Activated CD8-positive, alpha-beta memory T cell treated with anti-CD3 and anti-CD28 coated beads, Interleukin-2, amount 50 U/mL, for 4 hours (primary cell): Measurements from ENCODE around the gene NDUFAF5.

Experiments
- DNase-seq: peaks from one replicate; pipeline ENCODE4 v3.0.0-alpha.2; 2020

The NDUFAF5 gene

DNA sequence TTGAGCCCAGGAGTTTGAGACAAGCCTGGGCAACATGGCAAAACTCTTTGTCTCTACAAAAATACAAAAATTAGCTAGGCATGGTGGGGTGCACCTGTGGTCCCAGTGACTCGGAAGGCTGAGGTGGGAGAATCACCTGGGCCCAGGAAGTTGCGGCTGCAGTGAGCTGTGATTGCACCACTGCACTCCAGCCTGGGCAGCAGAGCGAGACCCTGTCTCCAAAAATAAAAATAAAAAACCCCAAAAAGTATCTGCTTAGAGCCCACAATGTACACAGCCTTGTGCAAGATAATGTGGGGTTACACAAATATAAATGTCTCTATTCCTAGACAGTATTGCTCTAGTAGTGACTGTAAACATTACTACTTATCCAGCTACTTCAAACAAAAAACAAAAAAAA is 6.0 kb upstream of the NDUFAF5 start:
- DNase-seq: no peak

DNA sequence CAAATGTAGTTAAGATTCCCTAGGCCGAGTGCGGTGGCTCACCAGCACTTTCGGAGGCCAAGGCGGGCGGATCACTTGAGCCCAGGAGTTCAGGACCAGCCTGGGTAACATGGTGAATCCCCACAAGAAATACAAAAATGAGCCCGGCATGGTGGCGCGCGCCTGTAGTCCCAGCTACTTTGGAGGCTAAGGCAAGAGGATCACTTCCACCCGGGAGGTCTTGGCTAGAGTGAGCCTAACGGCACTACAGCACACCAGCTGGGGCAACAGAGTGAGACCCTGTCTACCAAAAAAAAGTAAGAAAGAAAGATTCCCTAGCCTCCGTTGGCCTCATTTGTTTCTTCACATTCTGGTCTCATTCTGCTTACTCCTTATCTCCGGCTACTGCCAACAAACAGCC is 1.3 kb upstream of the NDUFAF5 start:
- DNase-seq: no peak

DNA sequence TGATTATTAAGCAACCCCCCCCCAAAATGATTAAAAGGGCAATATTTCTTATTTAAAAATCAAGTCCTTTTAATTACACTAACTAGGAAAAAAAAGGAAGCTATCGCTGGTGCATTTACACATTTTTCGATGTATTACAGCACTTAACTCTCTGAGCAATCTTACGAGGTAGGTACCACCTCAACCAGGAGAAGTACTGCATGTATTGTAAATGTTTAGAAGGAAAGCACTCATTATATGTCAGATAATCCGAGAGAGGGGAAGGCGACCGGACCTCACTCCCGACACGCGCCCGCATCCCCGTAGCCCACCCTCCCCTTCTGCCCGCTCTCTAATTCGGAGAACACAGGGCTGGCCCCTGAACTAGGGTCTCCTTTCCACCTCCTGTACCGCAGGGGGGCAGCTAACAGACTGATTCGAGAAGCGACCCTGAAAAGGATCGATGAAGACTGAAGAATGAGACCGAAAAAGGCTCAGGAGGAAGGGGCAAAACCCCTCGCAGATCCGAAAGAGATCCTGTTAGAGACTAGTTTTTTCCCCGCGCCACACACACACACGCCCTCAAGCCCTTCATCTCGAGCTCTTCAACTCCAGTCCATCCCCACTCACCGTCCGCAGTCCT is 446 bp upstream of the NDUFAF5 start:
- DNase-seq: no peak

DNA sequence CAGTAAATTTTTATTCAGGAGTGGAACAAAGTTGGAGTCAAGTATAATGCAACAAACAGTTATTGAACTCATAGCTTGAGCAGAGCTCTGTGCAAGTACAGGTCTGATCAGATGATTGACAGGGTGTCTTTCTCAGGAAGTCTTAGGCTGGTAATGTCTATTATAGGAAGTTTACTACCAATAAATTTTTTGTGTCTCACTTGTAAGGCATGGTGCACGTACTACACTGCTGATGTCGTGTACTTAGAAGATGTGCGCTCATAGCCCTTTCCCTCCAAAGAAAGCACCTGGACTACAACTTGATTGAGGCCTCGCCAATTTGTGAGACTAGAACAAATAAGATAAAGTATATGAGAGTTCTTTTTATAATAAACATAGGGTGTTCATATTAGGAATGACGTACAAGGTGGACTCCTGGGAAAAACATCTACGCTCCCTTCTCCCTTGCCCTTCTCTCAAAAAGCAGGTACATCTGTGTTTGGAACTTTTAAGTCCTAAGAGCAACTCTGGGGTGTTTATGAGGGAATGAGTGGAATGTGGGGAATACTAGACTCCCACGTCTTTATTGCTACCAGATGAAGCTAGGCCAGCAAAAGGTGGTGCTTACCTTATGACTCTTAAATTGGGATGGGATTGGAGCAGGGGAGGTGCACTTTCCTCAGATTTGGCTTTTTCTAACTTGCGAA is 1.5 kb downstream of the NDUFAF5 start:
- DNase-seq: no peak

DNA sequence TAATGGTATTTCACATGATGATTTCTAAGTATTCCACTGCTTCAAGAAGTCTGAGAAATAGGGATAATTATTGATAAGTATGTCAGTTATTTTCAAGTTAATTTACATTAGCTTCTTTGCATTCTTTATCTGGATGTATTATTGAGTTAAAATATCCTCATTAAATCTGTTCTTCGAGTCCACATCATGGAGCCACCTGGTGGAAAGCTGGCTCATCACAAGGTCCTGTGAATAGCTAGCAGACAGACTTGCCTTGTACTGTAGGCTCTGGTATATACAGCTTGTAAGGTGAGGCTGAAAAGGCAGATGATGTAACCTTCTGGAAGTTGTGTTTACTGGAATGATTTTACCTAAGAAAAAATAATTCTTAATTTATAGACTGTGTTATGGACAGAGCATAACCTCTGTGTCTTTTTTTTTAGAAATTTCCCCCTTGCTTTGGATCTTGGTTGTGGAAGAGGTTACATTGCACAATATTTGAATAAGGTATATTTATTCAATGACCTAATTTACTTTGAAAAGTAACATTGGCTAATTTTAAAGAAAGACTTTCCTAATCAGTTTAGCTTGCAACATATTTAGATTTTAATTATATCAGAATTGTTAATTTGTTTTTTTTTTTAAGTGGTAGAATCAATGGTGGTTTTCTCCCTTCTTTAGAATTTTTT is 3.5 kb downstream of the NDUFAF5 start:
- peak; percentile 31 for DNase-seq

DNA sequence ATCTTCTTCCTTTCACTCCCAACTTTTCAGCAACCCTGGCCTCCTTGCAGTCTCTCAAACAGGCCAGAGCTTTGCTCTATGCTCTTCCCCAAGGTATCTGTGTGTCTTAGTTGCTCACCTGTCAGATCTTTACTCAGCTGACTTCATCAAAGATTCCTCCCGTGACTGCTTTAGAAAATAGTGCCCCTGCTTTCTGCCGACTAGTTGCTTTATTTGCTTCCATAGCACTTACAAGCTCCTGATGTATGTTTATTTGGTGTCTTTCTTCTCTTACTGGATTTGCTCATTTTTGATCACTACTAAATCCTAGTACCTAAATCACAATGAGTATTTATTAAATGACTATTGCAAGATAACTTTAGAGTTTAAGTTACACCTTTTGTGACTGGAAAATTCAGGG is 5.9 kb downstream of the NDUFAF5 start:
- DNase-seq: no peak

DNA sequence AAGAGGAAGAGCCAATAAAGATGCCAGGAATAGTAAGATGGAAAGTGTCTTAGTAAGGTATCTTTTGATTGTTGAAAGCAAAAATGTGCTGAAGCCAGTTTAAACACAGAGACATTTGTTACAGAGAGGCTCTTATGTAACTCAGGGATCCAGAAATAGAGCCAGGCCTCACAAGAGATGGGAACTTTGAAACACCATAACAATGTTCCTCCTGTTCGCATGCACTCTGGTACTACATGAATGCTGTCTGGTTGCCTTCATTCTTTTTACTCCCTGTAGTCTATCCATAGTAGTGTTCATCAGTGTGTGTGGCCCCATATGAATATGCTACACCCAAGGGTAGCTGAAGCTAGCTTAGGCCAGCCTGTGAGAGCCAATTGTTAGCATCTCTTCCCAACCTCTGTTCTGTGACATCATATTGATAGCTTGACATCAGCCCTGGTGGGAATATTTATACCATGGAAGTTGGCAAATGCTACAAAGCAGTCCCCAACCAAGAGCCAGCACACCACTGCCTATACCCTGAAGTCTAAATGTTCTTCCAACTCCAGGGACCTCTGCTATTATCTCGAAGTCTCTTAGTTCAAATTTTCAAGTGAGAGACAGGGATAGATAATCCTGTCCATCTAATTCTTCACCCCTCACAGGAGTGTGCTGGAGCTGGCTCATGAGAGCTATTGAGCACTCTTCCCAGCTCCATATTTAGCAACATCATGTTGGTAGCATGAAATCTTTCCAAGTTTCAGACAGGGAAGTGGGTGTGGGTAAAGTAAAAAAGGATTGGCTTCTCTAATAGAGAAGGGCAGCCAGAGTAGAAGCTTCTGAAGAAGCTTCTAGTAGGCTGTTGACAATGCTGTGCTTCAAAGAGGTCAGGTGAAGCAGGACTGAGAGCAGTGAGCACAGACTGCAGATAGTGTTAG is 7.0 kb downstream of the NDUFAF5 start:
- no peak for DNase-seq

DNA sequence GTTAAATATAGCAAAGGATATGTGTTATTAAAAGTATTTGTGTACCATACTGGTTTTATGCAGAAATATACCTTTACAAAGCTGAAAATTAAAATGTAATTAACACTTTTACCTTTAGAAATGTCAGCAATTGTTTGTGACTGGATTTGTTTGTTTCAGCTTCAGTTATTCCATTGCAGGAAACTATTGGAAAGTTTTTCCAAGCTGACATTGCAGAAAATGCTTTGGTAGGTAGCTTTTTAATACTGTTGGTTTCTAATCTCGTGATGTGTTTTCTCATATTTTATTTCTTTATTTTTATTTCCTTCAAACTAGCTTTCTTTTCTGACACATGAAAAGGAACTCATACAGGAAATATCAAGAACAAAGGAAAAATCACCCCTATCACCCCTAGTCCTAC is 8.2 kb downstream of the NDUFAF5 start:
- DNase-seq: no peak

DNA sequence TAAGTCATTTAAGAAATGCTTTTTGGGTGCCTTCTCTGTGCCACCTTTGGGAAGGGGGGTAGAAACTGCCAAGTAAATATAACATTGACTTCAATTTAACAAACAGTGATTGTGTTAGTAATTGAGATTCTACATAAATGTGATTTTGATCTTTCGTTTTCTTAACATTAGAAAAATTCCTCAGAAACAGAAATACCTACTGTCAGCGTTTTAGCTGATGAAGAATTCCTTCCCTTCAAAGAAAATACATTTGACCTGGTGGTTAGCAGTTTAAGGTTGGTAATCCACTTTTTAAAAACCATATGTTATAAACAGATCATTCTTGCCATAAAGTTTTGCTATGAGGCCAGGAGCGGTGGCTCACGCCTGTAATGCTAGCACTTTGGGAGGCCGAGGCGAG is 9.8 kb downstream of the NDUFAF5 start:
- no peak for DNase-seq

DNA sequence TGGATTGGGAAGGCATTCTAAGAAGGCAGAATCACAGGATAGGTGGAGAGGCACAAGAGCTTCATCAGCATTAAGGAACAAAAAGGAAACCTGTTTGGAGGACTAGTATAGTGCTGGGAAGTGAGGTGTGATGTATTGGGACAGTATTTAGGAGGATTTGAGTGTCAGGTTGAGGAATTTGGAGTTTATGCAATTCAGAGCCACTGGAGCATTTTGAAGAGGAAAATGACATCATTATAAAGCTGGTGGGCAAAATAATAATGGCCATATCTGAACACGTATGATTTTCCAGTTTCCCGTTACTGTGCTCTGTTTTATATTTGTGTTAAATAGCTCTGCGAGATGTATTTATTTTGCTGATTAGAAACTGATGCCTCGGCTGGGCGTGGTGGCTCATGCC is 14.2 kb downstream of the NDUFAF5 start:
- DNase-seq: no peak

DNA sequence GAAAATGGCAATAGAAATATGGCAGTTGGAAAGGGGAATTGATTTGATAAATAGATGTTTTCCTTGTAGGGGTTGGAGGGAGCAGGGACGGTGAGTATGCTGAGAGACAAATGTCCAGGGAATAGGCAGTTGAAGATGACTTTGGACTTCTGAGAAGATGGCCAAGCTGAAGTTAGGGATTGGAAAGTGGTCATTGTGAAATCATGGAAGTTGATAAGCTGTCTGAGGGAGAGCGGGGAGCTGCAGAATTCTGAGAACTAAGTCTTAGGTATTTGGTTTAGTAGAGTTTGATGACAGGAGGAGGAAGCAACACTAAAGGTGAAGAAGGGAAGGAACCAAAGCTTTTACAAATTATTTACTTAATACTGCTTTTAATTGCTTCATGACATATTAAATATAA is 15.1 kb downstream of the NDUFAF5 start:
- no peak for DNase-seq

DNA sequence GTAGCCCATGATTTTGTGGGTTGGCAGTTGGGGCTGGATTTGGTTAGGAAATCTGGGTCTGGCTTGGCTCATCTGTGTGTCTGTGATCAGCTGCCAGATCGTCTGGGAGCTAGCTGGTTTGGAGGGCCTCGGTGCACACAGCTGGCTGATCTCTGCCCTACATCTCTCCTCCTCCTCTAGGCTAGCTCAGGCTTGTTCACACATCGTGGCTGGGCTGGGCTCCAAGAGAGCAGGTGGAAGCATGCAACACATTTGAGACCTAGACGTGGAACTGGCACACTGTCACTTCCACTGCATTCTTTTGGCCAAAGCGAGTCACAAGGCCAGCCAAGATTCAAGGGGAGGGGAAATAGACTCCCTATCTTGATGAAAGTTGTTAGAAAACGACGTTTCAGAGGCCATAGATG is 15.9 kb downstream of the NDUFAF5 start:
- no peak for DNase-seq

DNA sequence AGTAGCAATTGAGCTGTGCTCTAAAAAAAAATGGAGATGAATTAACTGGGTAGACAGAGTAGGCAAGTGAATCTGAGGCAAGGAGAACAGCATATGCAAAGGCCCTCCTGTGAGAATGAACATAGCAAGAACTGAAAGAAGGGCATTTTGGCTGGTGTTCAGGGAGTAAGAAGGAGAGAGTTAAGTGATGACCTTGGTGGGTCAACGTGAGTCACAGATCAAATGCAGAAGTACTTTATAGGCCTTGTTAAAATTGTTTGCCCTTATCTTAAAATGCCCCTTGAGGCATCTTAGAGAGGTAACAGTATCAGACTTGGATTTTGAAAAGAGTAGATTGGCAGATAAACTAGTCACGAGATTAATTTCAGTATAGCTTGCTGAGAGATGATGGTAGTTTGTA is 24.5 kb downstream of the NDUFAF5 start:
- no peak for DNase-seq

DNA sequence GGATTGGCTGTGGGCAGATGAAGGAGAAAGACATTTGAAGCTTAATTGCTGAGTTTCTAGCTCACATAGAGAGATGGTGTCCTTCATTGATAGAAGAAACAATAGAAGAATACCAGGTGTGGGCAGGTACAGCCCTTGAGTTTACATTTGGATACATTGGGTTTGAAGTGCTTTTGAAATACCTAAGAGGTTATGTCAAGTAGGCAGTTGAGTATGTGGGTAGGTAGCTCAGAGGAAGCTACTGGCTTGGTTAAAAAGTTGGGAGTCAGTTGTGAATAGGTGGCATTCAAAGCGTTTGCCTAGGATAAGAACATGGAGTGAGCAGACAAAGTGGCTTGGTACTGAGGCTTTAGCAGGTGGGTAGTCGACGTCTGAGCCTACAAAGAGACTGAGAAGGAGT is 25.0 kb downstream of the NDUFAF5 start:
- no peak for DNase-seq

DNA sequence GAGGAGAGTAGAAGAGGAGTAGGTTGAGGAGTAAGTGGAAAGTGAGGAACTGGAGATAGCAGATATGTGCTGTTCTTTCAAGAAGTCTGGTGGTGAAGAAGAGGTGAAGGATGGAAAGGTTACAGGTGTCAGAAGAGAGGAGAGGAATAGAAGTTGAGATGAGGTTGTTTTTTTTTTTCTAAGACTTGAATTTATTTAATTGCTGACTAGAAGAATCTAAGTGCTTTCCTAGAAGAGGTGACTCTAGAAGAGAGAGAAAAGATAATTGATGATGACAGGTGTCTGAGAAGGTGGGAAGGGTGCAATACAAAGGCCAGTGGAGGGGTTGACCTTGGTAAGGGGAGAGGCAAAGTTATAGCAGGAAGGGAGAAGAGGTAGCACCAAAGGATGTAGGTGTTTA is 25.6 kb downstream of the NDUFAF5 start:
- no peak for DNase-seq

DNA sequence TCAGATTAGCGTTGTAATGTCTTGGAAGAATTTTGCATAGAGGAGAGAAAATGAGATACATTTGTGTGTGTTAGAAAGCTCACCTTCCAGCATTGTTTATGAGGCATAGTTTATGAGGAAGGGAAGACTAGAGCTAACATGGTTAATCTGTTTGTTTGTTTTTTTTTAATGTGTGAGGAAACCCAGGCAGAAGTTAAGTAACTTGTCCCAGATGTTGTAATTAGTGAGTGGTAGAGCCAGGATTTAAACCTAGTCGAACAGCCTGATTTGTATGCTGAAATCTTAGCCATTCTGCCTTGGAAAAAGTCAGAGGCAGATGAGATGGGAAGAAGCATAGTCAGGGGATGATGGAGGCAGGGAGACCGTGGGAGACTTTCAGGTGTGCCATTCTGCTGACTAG is 29.1 kb downstream of the NDUFAF5 start:
- DNase-seq: no peak

DNA sequence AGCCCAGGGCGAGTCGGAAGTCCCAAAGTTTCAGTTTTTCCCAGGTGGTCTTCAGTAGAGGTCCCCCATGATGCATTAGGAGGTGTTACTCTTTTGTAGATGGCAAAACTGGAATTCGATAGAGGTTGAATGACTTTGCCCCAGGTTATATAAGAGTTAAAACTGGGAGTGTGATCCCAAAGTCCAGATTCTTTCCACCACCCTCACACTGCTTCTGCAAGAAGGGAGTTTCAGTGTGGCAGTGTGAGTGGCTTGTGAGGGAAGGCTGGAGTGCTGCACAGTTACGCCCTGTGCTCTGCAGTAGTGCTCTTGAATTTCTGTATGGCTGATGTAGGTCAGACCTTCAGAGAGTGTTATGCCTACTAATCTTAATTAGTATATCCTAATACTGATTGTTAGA is 29.8 kb downstream of the NDUFAF5 start:
- no peak for DNase-seq

DNA sequence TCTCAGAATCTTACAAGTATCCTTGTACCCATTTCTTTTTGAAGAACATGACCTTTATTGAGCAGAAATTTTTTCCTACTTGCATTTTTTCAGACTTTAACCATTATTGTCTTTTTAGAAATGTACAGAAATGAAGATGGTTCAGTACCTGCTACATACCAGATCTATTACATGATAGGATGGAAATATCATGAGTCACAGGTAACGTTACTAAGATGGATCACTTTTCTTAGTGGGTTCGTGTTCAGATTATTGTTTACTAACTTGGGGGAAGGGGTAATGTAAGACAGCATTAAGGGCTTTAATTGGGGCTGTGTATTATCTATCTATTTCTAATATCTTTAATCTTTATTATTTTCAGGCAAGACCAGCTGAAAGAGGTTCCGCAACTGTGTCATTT is 31.9 kb downstream of the NDUFAF5 start:
- no peak for DNase-seq

DNA sequence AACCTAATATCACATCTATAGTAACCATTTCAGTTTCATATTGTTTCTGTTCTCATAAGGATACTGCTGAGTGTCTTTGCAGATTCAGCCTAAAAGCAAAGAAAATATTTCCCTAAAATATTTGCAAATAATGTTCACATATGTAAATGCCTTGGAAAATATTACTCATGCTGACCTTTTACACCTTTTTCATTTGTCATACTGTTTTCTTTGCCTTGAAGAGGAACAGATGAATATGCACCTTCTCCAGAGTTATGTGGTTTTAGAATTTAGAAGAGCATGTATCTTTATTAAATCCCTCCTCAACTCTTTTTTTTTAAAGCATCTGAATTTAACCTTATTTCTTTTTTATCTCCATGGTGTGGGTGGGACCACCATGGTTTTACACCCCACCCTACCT is 32.5 kb downstream of the NDUFAF5 start:
- DNase-seq: no peak

DNA sequence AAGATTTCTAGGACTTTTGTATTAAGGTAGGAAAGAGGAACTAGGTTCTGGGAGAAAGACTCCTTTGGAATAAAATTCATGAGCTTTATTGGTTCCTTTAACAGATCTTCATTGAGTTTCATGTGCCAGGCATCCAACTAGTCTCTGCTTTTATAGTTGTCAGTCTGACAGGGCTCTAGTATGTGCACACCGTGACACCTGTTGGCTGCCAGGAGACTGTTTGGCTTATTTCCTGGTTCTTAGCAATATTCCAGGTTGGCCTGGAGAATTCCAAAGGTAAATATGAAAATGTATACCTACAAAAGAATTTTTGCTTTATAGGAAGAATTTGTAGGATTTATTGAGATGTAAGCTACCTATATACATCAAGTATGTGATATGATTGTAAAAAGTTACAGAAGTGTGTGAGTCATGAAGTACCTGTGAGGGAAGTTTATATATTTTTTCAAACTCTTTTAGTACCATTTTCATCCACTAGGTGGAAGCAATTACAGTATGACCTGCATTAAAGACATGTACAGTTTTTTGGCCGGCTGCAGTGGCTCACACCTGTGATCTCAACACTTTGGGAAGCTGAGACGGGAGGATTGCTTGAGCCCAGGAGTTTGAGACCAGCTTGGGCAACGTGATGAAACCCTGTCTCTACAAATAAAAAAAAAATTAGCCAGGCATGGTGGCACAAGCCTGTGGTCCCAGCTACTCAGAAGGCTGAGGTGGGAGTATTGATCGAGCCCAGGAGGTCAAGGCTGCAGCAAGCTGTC is 35.2 kb downstream of the NDUFAF5 start:
- DNase-seq: no peak

DNA sequence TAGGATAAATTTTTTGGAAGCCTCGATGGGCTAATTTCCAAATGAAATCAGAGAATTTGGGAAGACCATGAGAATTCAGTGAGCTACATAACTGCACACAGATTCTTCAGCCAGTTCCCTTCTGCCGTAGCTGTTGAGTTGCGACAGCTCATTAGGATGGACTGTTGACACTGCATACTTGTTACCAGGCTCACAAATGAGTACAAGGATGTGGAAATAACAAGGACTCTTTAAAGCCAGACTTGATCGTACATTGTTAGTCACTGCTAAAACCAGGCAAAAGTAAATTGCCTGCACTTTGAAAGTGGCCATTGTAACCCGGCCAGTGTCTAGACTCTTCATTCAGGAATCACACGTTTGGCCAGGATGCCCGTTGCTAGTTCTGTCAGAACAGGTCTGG is 37.0 kb downstream of the NDUFAF5 start:
- no peak for DNase-seq

DNA sequence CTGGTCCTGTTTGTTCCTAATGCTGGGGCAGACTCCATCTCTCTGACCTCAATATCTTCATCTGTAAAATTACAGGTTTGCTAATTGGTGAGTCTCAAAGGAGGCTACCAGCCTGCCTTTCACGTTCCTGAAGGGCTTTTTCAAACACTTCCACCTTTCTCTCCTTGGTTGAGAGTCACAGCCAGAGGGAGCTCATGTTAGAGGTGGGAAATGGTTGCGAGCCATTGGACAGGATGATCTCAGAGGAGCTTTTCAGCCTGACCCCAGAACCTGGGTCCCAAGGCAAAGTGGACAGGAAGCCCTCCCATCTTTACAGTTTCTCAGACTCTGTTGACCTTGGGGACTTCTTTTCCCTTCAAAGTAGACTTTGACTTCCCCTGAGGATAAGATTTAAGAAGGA is 37.6 kb downstream of the NDUFAF5 start:
- no peak for DNase-seq

DNA sequence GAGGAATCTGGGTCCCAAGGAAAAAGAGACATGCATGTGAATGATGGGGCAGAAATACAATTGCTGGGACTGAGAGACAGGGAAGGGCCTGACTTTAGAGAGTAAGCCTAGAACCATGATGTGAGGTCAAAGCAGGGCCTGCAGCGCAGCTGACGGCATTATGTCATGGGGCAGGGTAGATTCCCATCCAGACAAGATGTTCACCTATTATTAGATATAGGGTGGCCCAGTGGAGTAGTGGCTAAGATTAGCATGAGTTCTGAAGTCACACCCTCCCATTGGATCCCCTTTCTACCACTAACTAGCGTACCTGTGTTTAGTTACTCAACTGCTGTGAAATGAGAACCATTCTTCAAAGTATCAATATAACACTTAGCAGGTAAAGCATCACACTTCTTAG is 39.6 kb downstream of the NDUFAF5 start:
- no peak for DNase-seq
